GM10248 (cell line): ENCODE results near the gene FAM89B.
"Not testable (repeated sequence)": the region's sequence is repeated elsewhere in the genome, so short reads cannot be mapped to it uniquely, and the experiment has no call there.

Experiments
- CTCF ChIA-PET: fragments of 300-600 bp; sonication (Branson Sonifier 250); formaldehyde crosslinking; extraction: SDS; loops from one replicate; lab custom pipeline; 2021; ENCODE audit warnings: antibody characterized with exemption; lab: Yijun Ruan, JAX
- POLR2A ChIA-PET: fragments of 350-650 bp; sonication (Branson Sonifier 250); formaldehyde crosslinking; extraction: SDS; loops from one replicate; lab custom pipeline; 2020; ENCODE audit warnings: antibody characterized with exemption; lab: Yijun Ruan, JAX
- DNase-seq: peaks from one replicate; pipeline ENCODE4 v3.0.0; 2012; ENCODE audit errors: extremely low spot score
- CTCF ChIP-seq: IDR thresholded peaks from 2 replicates; pipeline ENCODE4 v1.5.1; 2012; ENCODE audit warnings: mild to moderate bottlenecking, low read depth; ENCODE audit errors: extremely low read depth, missing control alignments, control extremely low read depth

The FAM89B gene

GRCh38 chr11:65559951-65560537 lies 12.3 kb upstream of the FAM89B start:
- ChIA-PET CTCF (interaction anchor here (0.9 to 9.4 kb wide), 6 partner anchors 8 to 230 kb away, joined by 4 to 86 read pairs (median 9); partner anchors contain the start of genes FAM89B and ZNRD2), POLR2A (interaction anchor here (0.7 kb wide), 1 partner anchor 126 kb away, joined by 3 read pairs; no protein-coding TSS in a partner anchor)
- no peak for DNase-seq
- TF ChIP-seq CTCF, result no peak

GRCh38 chr11:65560555-65561418 lies 11.6 kb upstream of the FAM89B start:
- ChIA-PET CTCF (interaction anchor here (0.9 to 9.4 kb wide), 5 partner anchors 9 to 18 kb away, joined by 5 to 86 read pairs (median 12); partner anchors contain the start of genes FAM89B and ZNRD2), POLR2A (no interaction called here)
- TF ChIP-seq CTCF, result no peak
- no peak for DNase-seq

GRCh38 chr11:65562020-65562419 lies 10.3 kb upstream of the FAM89B start:
- ChIA-PET POLR2A (interaction anchor here (0.6 kb wide), 1 partner anchor 15 kb away, joined by 6 read pairs; no protein-coding TSS in a partner anchor), CTCF (interaction anchor here (3.1 to 9.4 kb wide), 3 partner anchors 9 to 20 kb away, joined by 12 to 86 read pairs (median 24); partner anchors contain the start of gene ZNRD2)
- no peak for TF ChIP-seq CTCF
- no peak for DNase-seq

- TF ChIP-seq CTCF, result no peak
- no peak for DNase-seq
- CTCF ChIA-PET, result interaction anchor here (3.1 to 9.4 kb wide), 2 partner anchors 11 to 20 kb away, joined by 12 to 86 read pairs; no protein-coding TSS in a partner anchor
- POLR2A ChIA-PET, result interaction anchor here (0.8 kb wide), 1 partner anchor 27 kb away, joined by 7 read pairs; no protein-coding TSS in a partner anchor
Observed at GRCh38 chr11:65562788-65563187, 9.6 kb upstream of the FAM89B start.

GRCh38 chr11:65563601-65564000 lies 8.7 kb upstream of the FAM89B start:
- ChIA-PET CTCF (interaction anchor here (1.2 to 9.4 kb wide), 2 partner anchors 21 to 26 kb away, joined by 3 to 86 read pairs; no protein-coding TSS in a partner anchor), POLR2A (interaction anchor here (0.8 kb wide), 1 partner anchor 28 kb away, joined by 7 read pairs; no protein-coding TSS in a partner anchor)
- no peak for DNase-seq
- TF ChIP-seq CTCF, result no peak

- DNase-seq, result not testable (repeated sequence)
Observed at GRCh38 chr11:65564879-65565559, 7.3 kb upstream of the FAM89B start.

More at GRCh38 chr11:65564879-65565559, 7.3 kb upstream of the FAM89B start:
- POLR2A ChIA-PET, result interaction anchor here (0.6 kb wide), 1 partner anchor 24 kb away, joined by 4 read pairs; no protein-coding TSS in a partner anchor
- CTCF ChIA-PET, result interaction anchor here (1.6 to 9.4 kb wide), 6 partner anchors 8 to 29 kb away, joined by 5 to 86 read pairs (median 11); partner anchors contain the start of gene EHBP1L1
